ENCODE results near the gene HEPHL1.

GRCh38 chr11:94103471-94103870 is 82.3 kb downstream of the HEPHL1 start:
- no peak for TF ChIP-seq CTCF (IDR thresholded peaks at IDR 0.05)
- TF ChIP-seq EZH2 (IDR thresholded peaks at IDR 0.05; ENCODE audit: borderline replicate concordance, insufficient read depth, low read depth, low read length, poor library complexity, severe bottlenecking): no peak

All from B cell (primary cell).